H7 (cell line): ENCODE results near the gene MTLN. TPM values are rescaled to one million over a fixed set of nuclear protein-coding genes. Genes with fewer than 3 reads are reported as not detected.

Experiments used
- DNase-seq: peaks from one replicate; pipeline ENCODE4 v3.0.0; 2012
- H3K27me3 ChIP-seq: 2 replicates; pipeline ENCODE4 v1.6.0; 2011; ENCODE audit warnings: mild to moderate bottlenecking, low read length; ENCODE audit not compliant: control insufficient read depth, insufficient read depth
- H3K36me3 ChIP-seq: replicated peaks from 2 replicates; pipeline ENCODE4 v1.5.1; 2011; ENCODE audit warnings: low read length; ENCODE audit not compliant: control insufficient read depth, insufficient read depth
- H3K4me3 ChIP-seq: 2 replicates; pipeline ENCODE4 v1.5.1; 2011; ENCODE audit warnings: low read depth, mild to moderate bottlenecking, control low read depth, low read length, moderate library complexity; ENCODE audit not compliant: insufficient read depth
- total RNA-seq: library from RNA; depleted of rRNA; stranded (reverse); fragments of >200 nt; shearing (Covaris generic); gene quantifications from 2 replicates; pipeline ENCODE4 v1.2.3, GENCODE V29; 2014; rRNA removed

Gene MTLN
- total RNA-seq, 1 experiment from 2014 or later: 126 TPM

- DNase-seq: no peak
- H3K27me3 ChIP-seq: no peaks in the 10 kb centered on the region
- no peaks in the 10 kb centered on the region for H3K36me3 ChIP-seq
- no peak overlapping the region for H3K4me3 ChIP-seq
Observed at GRCh38 chr2:110166266-110166665, 46.1 kb downstream of the MTLN start.

Other genes starting within 250 kb of the MTLN start
- 5.1 and 9.2 TPM in 2 replicates for gene MALL, start 96.7 kb downstream of the MTLN start, total RNA-seq
- 1.6 and 1.9 TPM in 2 replicates for gene NPHP1, start 7.5 kb downstream of the MTLN start, total RNA-seq